Osteocyte (in vitro differentiated cells): Measurements from ENCODE around the gene TSSK2. TPM values are rescaled to one million over a fixed set of nuclear protein-coding genes. Genes with fewer than 3 reads are reported as not detected.

Experiments
- DNase-seq: peaks from one replicate; pipeline ENCODE4 v3.0.0; 2021; ENCODE audit warnings: mixed read lengths; ENCODE audit not compliant: unreplicated experiment; ENCODE audit errors: extremely low spot score
- H3K27ac Mint-ChIP-seq: one replicate; pipeline ENCODE4 v1.8.0; 2021; ENCODE audit warnings: mild to moderate bottlenecking, mixed read lengths; ENCODE audit not compliant: unreplicated experiment
- H3K27me3 Mint-ChIP-seq: one replicate; pipeline ENCODE4 v1.8.0; 2021; ENCODE audit warnings: mixed read lengths; ENCODE audit not compliant: unreplicated experiment
- H3K36me3 Mint-ChIP-seq: one replicate; pipeline ENCODE4 v1.8.0; 2021; ENCODE audit warnings: mixed read lengths; ENCODE audit not compliant: unreplicated experiment
- H3K4me1 Mint-ChIP-seq: one replicate; pipeline ENCODE4 v1.8.0; 2021; ENCODE audit warnings: mixed read lengths; ENCODE audit not compliant: unreplicated experiment
- H3K4me3 Mint-ChIP-seq: one replicate; pipeline ENCODE4 v1.8.0; 2021; ENCODE audit warnings: mild to moderate bottlenecking, moderate library complexity, mixed read lengths; ENCODE audit not compliant: unreplicated experiment
- H3K9me3 Mint-ChIP-seq: one replicate; pipeline ENCODE4 v1.8.0; 2021; ENCODE audit warnings: mixed read lengths; ENCODE audit not compliant: unreplicated experiment
- CTCF ChIP-seq: fragments of 200-600 bp; sonication (generic); IDR thresholded peaks from 2 replicates; pipeline ENCODE4 v1.5.0; 2021; ENCODE audit warnings: antibody characterized with exemption, mild to moderate bottlenecking, moderate library complexity
- total RNA-seq: library from RNA; stranded (reverse); gene quantifications from 2 replicates; pipeline ENCODE4 v1.2.1, GENCODE V29; 2021

Gene TSSK2
- total RNA-seq, 1 donor from 2014 or later = not detected

GRCh38 chr22:19132693-19133400, 1.7 kb downstream of the TSSK2 start:
- Mint-ChIP-seq H3K4me1 (no peaks in the 10 kb centered on the region), H3K36me3 (peaks cover 32% of the 10 kb centered on the region), H3K27ac (no peak overlapping the region), H3K9me3 (no peaks in the 10 kb centered on the region), H3K27me3 (no peaks in the 10 kb centered on the region), H3K4me3 (no peak overlapping the region)
- no peak for TF ChIP-seq CTCF
- no peak for DNase-seq

- H3K36me3 Mint-ChIP-seq = peaks cover 32% of the 10 kb centered on the region
Observed at GRCh38 chr22:19133561-19133960, 2.5 kb downstream of the TSSK2 start.

GRCh38 chr22:19134176-19134831, 3.2 kb downstream of the TSSK2 start:
- Mint-ChIP-seq H3K9me3 (no peaks in the 10 kb centered on the region), H3K4me3 (no peak overlapping the region), H3K36me3 (peaks cover 36% of the 10 kb centered on the region), H3K4me1 (no peaks in the 10 kb centered on the region), H3K27me3 (no peaks in the 10 kb centered on the region), H3K27ac (no peak overlapping the region)
- DNase-seq = no peak
- no peak for TF ChIP-seq CTCF

More at GRCh38 chr22:19133561-19133960, 2.5 kb downstream of the TSSK2 start:
- Mint-ChIP-seq H3K4me3 (no peak overlapping the region), H3K27me3 (no peaks in the 10 kb centered on the region), H3K4me1 (no peaks in the 10 kb centered on the region), H3K27ac (no peak overlapping the region), H3K9me3 (no peaks in the 10 kb centered on the region)
- DNase-seq = no peak
- no peak for TF ChIP-seq CTCF

- no peak overlapping the region for H3K27ac Mint-ChIP-seq
- H3K9me3 Mint-ChIP-seq = no peaks in the 10 kb centered on the region
- H3K27me3 Mint-ChIP-seq = no peaks in the 10 kb centered on the region
- no peak overlapping the region for H3K4me3 Mint-ChIP-seq
- H3K4me1 Mint-ChIP-seq = no peaks in the 10 kb centered on the region
- no peak for TF ChIP-seq CTCF
- H3K36me3 Mint-ChIP-seq = peaks cover 40% of the 10 kb centered on the region
- no peak for DNase-seq
Observed at GRCh38 chr22:19134874-19135273, 3.8 kb downstream of the TSSK2 start.

- H3K27ac Mint-ChIP-seq = no peak overlapping the region
- H3K27me3 Mint-ChIP-seq = no peaks in the 10 kb centered on the region
- H3K36me3 Mint-ChIP-seq = peaks cover 39% of the 10 kb centered on the region
- no peak for TF ChIP-seq CTCF
- no peak overlapping the region for H3K4me3 Mint-ChIP-seq
- no peak for DNase-seq
- H3K4me1 Mint-ChIP-seq = no peaks in the 10 kb centered on the region
- no peaks in the 10 kb centered on the region for H3K9me3 Mint-ChIP-seq
Observed at GRCh38 chr22:19136915-19137314, 5.8 kb downstream of the TSSK2 start.
